MCF 10A (cell line): ENCODE measurements around the gene PCNX2. TPM values are rescaled to one million over a fixed set of nuclear protein-coding genes. Genes with fewer than 3 reads are reported as not detected.

Experiments used
- BruUV-seq: library from RNA; stranded (reverse); fragments of 400-500 nt; replicated peaks from 2 replicates; lab custom pipeline; 2021; lab: Mats Ljungman, UMichigan
- CTCF ChIA-PET: fragments of 300-600 bp; sonication (Branson Sonifier 250); formaldehyde crosslinking; extraction: SDS; loops from one replicate; lab custom pipeline; 2021; ENCODE audit warnings: antibody characterized with exemption, inconsistent platforms; lab: Yijun Ruan, JAX
- POLR2A ChIA-PET: fragments of 300-600, 350-650 bp; sonication (Branson Sonifier 250); formaldehyde crosslinking; extraction: SDS; loops from one replicate; lab custom pipeline; 2020; ENCODE audit warnings: antibody characterized with exemption, inconsistent platforms; lab: Yijun Ruan, JAX
- DNase-seq: peaks from one replicate; pipeline ENCODE4 v3.0.0-alpha.2; 2018; ENCODE audit not compliant: unreplicated experiment
- H3K27ac Mint-ChIP-seq: one replicate; pipeline ENCODE4 v1.8.0; 2022; ENCODE audit warnings: mild to moderate bottlenecking, low read depth, mixed read lengths; ENCODE audit not compliant: unreplicated experiment
- H3K27me3 Mint-ChIP-seq: one replicate; pipeline ENCODE4 v1.8.0; 2022; ENCODE audit warnings: mixed read lengths; ENCODE audit not compliant: insufficient read depth, unreplicated experiment
- H3K36me3 Mint-ChIP-seq: one replicate; pipeline ENCODE4 v1.8.0; 2022; ENCODE audit warnings: mild to moderate bottlenecking, moderate library complexity, mixed read lengths; ENCODE audit not compliant: insufficient read depth, unreplicated experiment
- H3K4me1 Mint-ChIP-seq: one replicate; pipeline ENCODE4 v1.8.0; 2022; ENCODE audit warnings: mixed read lengths; ENCODE audit not compliant: insufficient read depth, unreplicated experiment
- H3K4me3 Mint-ChIP-seq: one replicate; pipeline ENCODE4 v1.8.0; 2022; ENCODE audit warnings: mild to moderate bottlenecking, moderate library complexity, mixed read lengths; ENCODE audit not compliant: unreplicated experiment
- H3K9me3 Mint-ChIP-seq: one replicate; pipeline ENCODE4 v1.8.0; 2022; ENCODE audit warnings: mixed read lengths; ENCODE audit not compliant: unreplicated experiment
- CTCF ChIP-seq: fragments of 200-600 bp; IDR thresholded peaks from one replicate; pipeline ENCODE4 v1.8.0; 2022; ENCODE audit warnings: antibody characterized with exemption, mild to moderate bottlenecking; ENCODE audit not compliant: unreplicated experiment
- intact Hi-C: fragments of 100-400 bp; cut with micrococcal nuclease; formaldehyde crosslinking; loops from 2 replicates; pipeline ENCODE4 v1.14.1; 2022
- total RNA-seq: library from RNA; stranded (reverse); gene quantifications from 2 replicates; pipeline ENCODE4 v1.2.3, GENCODE V29; 2022

Gene PCNX2
- total RNA-seq, 1 experiment from 2014 or later = 80.5 TPM

GRCh38 chr1:232954594-232955365, 340.7 kb downstream of the PCNX2 start:
- no peak for TF ChIP-seq CTCF
- H3K4me1 Mint-ChIP-seq = peaks cover 40% of the 10 kb centered on the region
- POLR2A ChIA-PET = interaction anchor here (0.6 to 3.3 kb wide), 4 partner anchors 8 to 466 kb away, joined by 3 to 14 read pairs (median 4); no protein-coding TSS in a partner anchor
- no TSS peak for BruUV-seq
- no peak overlapping the region for H3K4me3 Mint-ChIP-seq
- peaks cover 54% of the 10 kb centered on the region for H3K36me3 Mint-ChIP-seq
- DNase-seq = no peak
- H3K27ac Mint-ChIP-seq = peak overlapping the region; percentile 13
- no peaks in the 10 kb centered on the region for H3K27me3 Mint-ChIP-seq
- intact Hi-C loops = loop anchor here (5.0 kb wide), 2 partner anchors 87 to 288 kb away; no protein-coding TSS in a partner anchor
- peaks cover 16% of the 10 kb centered on the region for H3K9me3 Mint-ChIP-seq
- CTCF ChIA-PET = no interaction called here

GRCh38 chr1:232952514-232953499, 342.7 kb downstream of the PCNX2 start:
- H3K36me3 Mint-ChIP-seq = peaks cover 34% of the 10 kb centered on the region
- intact Hi-C loops = loop anchor here (1.0 to 5.0 kb wide), 6 partner anchors 86 to 323 kb away; partner anchors contain the start of gene SIPA1L2
- peak; percentile 93 for TF ChIP-seq CTCF
- no peaks in the 10 kb centered on the region for H3K27me3 Mint-ChIP-seq
- ChIA-PET CTCF (interaction anchor here (0.6 to 2.6 kb wide), 32 partner anchors 10 to 1469 kb away, joined by 3 to 12 read pairs (median 4); partner anchors contain the start of gene SIPA1L2), POLR2A (interaction anchor here (0.6 to 3.3 kb wide), 17 partner anchors 9 to 1600 kb away, joined by 3 to 24 read pairs (median 4); partner anchors contain the start of gene SIPA1L2)
- peak overlapping the region; percentile 89 for H3K4me3 Mint-ChIP-seq
- H3K4me1 Mint-ChIP-seq = peaks cover 37% of the 10 kb centered on the region
- BruUV-seq = no TSS peak
- peak; percentile 93 for DNase-seq
- H3K9me3 Mint-ChIP-seq = peaks cover 5% of the 10 kb centered on the region
- peak overlapping the region; percentile 84 for H3K27ac Mint-ChIP-seq

GRCh38 chr1:232951605-232952004, 343.9 kb downstream of the PCNX2 start:
- Mint-ChIP-seq H3K27ac (peak overlapping the region; percentile 84), H3K4me1 (peaks cover 37% of the 10 kb centered on the region), H3K27me3 (no peaks in the 10 kb centered on the region), H3K9me3 (no peaks in the 10 kb centered on the region), H3K4me3 (peak overlapping the region; percentile 89), H3K36me3 (peaks cover 22% of the 10 kb centered on the region)
- CTCF ChIA-PET = interaction anchor here (0.8 to 2.6 kb wide), 10 partner anchors 11 to 324 kb away, joined by 3 to 12 read pairs (median 5); partner anchors contain the start of gene SIPA1L2
- intact Hi-C loops = loop anchor here (2.0 to 5.0 kb wide), 4 partner anchors 84 to 291 kb away; no protein-coding TSS in a partner anchor
- no peak for TF ChIP-seq CTCF
- no peak for DNase-seq
- POLR2A ChIA-PET = interaction anchor here (0.6 to 3.3 kb wide), 25 partner anchors 10 to 1202 kb away, joined by 3 to 24 read pairs (median 4); partner anchors contain the start of gene SIPA1L2
- BruUV-seq = no TSS peak
